IMR-90 (cell line): Measurements from ENCODE around the gene RAB3GAP2. TPM values are rescaled to one million over a fixed set of nuclear protein-coding genes. Genes with fewer than 3 reads are reported as not detected.

ENCODE experiments used
- ATAC-seq: fragments of 200-7000 bp; cut with Tn5 transposase; 2 replicates; pipeline ENCODE4 v1.9.1; 2020; ENCODE audit warnings: low read depth, mild to moderate bottlenecking, moderate library complexity
- BruUV-seq: library from RNA; stranded (reverse); fragments of 400-500 nt; replicated peaks from 2 replicates; lab custom pipeline; 2021; lab: Mats Ljungman, UMichigan
- CTCF ChIA-PET: fragments of 300-600 bp; formaldehyde crosslinking; extraction: SDS; loops from one replicate; lab custom pipeline; 2021; ENCODE audit warnings: antibody characterized with exemption; lab: Yijun Ruan, JAX
- POLR2A ChIA-PET: fragments of 300-600 bp; sonication (Branson Sonifier 250); formaldehyde crosslinking; loops from one replicate; lab custom pipeline; 2022; ENCODE audit warnings: antibody characterized with exemption; ENCODE audit not compliant: unreplicated experiment; lab: Charles Lee
- DNase-seq: peaks from one replicate; pipeline ENCODE4 v3.0.0; 2013
- H2AFZ ChIP-seq: replicated peaks from 2 replicates; pipeline ENCODE3; 2013; ENCODE audit warnings: low read length, mild to moderate bottlenecking; ENCODE audit not compliant: poor library complexity
- H2AK5ac ChIP-seq: 2 replicates; pipeline ENCODE4 v1.6.1; 2013; ENCODE audit warnings: low read depth, low read length, inconsistent platforms
- H2AK9ac ChIP-seq: replicated peaks from 2 replicates; pipeline ENCODE3; 2013; ENCODE audit warnings: mild to moderate bottlenecking, low read depth, low read length, moderate library complexity; ENCODE audit not compliant: poor library complexity
- H2BK120ac ChIP-seq: 2 replicates; pipeline ENCODE4 v1.6.1; 2013; ENCODE audit warnings: low read depth, low read length, inconsistent platforms
- H2BK15ac ChIP-seq: 3 replicates; pipeline ENCODE4 v1.6.1; 2013; ENCODE audit warnings: low read depth, low read length, inconsistent platforms
- H2BK20ac ChIP-seq: 2 replicates; pipeline ENCODE4 v1.6.1; 2013; ENCODE audit warnings: low read depth, mild to moderate bottlenecking, inconsistent platforms, low read length, moderate library complexity
- H2BK5ac ChIP-seq: 2 replicates; pipeline ENCODE4 v1.6.1; 2013; ENCODE audit warnings: mild to moderate bottlenecking, low read depth, low read length, inconsistent platforms; ENCODE audit not compliant: poor library complexity, severe bottlenecking
- H3K14ac ChIP-seq: replicated peaks from 2 replicates; pipeline ENCODE4 v1.6.1; 2013; ENCODE audit warnings: low read depth, low read length, inconsistent platforms
- H3K18ac ChIP-seq: 2 replicates; pipeline ENCODE4 v1.6.1; 2013; ENCODE audit warnings: low read depth, low read length, control low read depth
- H3K23ac ChIP-seq: 2 replicates; pipeline ENCODE4 v1.6.1; 2013; ENCODE audit warnings: low read depth, low read length, inconsistent platforms
- H3K27ac ChIP-seq: 2 replicates; pipeline ENCODE4 v1.5.1; 2013; ENCODE audit warnings: mild to moderate bottlenecking, control low read depth, low read length; ENCODE audit not compliant: insufficient read depth
- H3K27me3 ChIP-seq: 2 replicates; pipeline ENCODE4 v1.6.1; 2013; ENCODE audit warnings: low read length; ENCODE audit not compliant: control insufficient read depth, insufficient read depth
- H3K36me3 ChIP-seq: 2 replicates; pipeline ENCODE4 v1.6.1; 2013; ENCODE audit warnings: low read length, mixed read lengths; ENCODE audit not compliant: control insufficient read depth, insufficient read depth
- H3K4ac ChIP-seq: 2 replicates; pipeline ENCODE4 v1.6.1; 2013; ENCODE audit warnings: low read depth, low read length, inconsistent platforms
- H3K4me1 ChIP-seq: 2 replicates; pipeline ENCODE4 v1.6.1; 2013; ENCODE audit warnings: low read length, mixed read lengths; ENCODE audit not compliant: control insufficient read depth, insufficient read depth
- H3K4me2 ChIP-seq: 2 replicates; pipeline ENCODE4 v1.6.1; 2013; ENCODE audit warnings: low read depth, mild to moderate bottlenecking, control low read depth, low read length, moderate library complexity
- H3K4me3 ChIP-seq: 2 replicates; pipeline ENCODE4 v1.5.1; 2013; ENCODE audit warnings: low read depth, mild to moderate bottlenecking, control low read depth, low read length, moderate library complexity; ENCODE audit not compliant: insufficient read depth
- H3K56ac ChIP-seq: 2 replicates; pipeline ENCODE4 v1.6.1; 2013; ENCODE audit warnings: low read length, inconsistent platforms; ENCODE audit not compliant: insufficient read depth; ENCODE audit errors: extremely low read depth
- H3K79me1 ChIP-seq, 2 experiments: 2 replicates each; pipeline ENCODE4 v1.6.1; 2013; ENCODE audit warnings: low read length in 2 of 2, inconsistent platforms in 1 of 2, low read depth in 1 of 2
- H3K9ac ChIP-seq: 2 replicates; pipeline ENCODE4 v1.6.1; 2013; ENCODE audit warnings: low read depth, low read length, control low read depth
- H3K9me1 ChIP-seq: 2 replicates; pipeline ENCODE4 v1.6.1; 2013; ENCODE audit warnings: low read length, inconsistent platforms; ENCODE audit not compliant: insufficient read depth
- H3K9me3 ChIP-seq: 2 replicates; pipeline ENCODE4 v1.6.1; 2013; ENCODE audit warnings: low read length; ENCODE audit not compliant: control insufficient read depth, insufficient read depth
- H4K20me1 ChIP-seq: 2 replicates; pipeline ENCODE4 v1.6.1; 2013; ENCODE audit warnings: low read length, inconsistent platforms; ENCODE audit not compliant: insufficient read depth
- H4K5ac ChIP-seq: 2 replicates; pipeline ENCODE4 v1.6.1; 2013; ENCODE audit warnings: mild to moderate bottlenecking, low read depth, low read length, control low read depth
- H4K8ac ChIP-seq, 2 experiments: 2 replicates each; pipeline ENCODE4 v1.6.1; 2013; ENCODE audit warnings: low read depth in 2 of 2, low read length in 2 of 2, control low read depth in 1 of 2, inconsistent platforms in 1 of 2
- H4K91ac ChIP-seq: 2 replicates; pipeline ENCODE4 v1.6.1; 2013; ENCODE audit warnings: low read depth, low read length, inconsistent platforms; ENCODE audit not compliant: insufficient read depth
- BHLHE40 ChIP-seq: fragments of 150-350 bp; IDR thresholded peaks from 2 replicates; pipeline ENCODE4 v1.6.1; 2016; ENCODE audit warnings: mild to moderate bottlenecking, low read depth, low read length
- CEBPB ChIP-seq: IDR thresholded peaks from 2 replicates; pipeline ENCODE4 v1.6.1; 2012; ENCODE audit warnings: low read depth, low read length, improper control_type of control experiment
- CHD1 ChIP-seq: IDR thresholded peaks from 2 replicates; pipeline ENCODE4 v1.6.1; 2012; ENCODE audit warnings: low read depth, low read length, improper control_type of control experiment
- FOS ChIP-seq: fragments of 150-350 bp; IDR thresholded peaks from 2 replicates; pipeline ENCODE4 v1.6.1; 2016; ENCODE audit warnings: low read depth, low read length
- MAFK ChIP-seq: IDR thresholded peaks from 2 replicates; pipeline ENCODE4 v1.6.1; 2012; ENCODE audit warnings: low read depth, low read length, improper control_type of control experiment
- MAZ ChIP-seq: IDR thresholded peaks from 2 replicates; pipeline ENCODE4 v1.6.1; 2012; ENCODE audit warnings: low read depth, mild to moderate bottlenecking, low read length, improper control_type of control experiment, moderate library complexity, borderline replicate concordance
- MXI1 ChIP-seq: IDR thresholded peaks from 2 replicates; pipeline ENCODE4 v1.6.1; 2012; ENCODE audit warnings: low read depth, mild to moderate bottlenecking, low read length, moderate library complexity, borderline replicate concordance
- NFE2L2 ChIP-seq: fragments of 150-350 bp; IDR thresholded peaks from 2 replicates; pipeline ENCODE4 v1.6.1; 2016; ENCODE audit warnings: low read depth, mild to moderate bottlenecking, low read length
- POLR2A ChIP-seq: IDR thresholded peaks from 2 replicates; pipeline ENCODE4 v1.6.1; 2012; ENCODE audit warnings: mild to moderate bottlenecking, low read depth, low read length
- RAD21 ChIP-seq: IDR thresholded peaks from 2 replicates; pipeline ENCODE4 v1.6.1; 2012; ENCODE audit warnings: low read length, improper control_type of control experiment
- RCOR1 ChIP-seq: IDR thresholded peaks from 2 replicates; pipeline ENCODE4 v1.6.1; 2012; ENCODE audit warnings: mild to moderate bottlenecking, low read length, improper control_type of control experiment; ENCODE audit not compliant: insufficient replicate concordance
- RFX5 ChIP-seq: IDR thresholded peaks from 2 replicates; pipeline ENCODE4 v1.8.0; 2012; ENCODE audit warnings: low read depth, mild to moderate bottlenecking, low read length, moderate library complexity
- SMC3 ChIP-seq: fragments of 150-350 bp; IDR thresholded peaks from 2 replicates; pipeline ENCODE4 v1.6.1; 2016; ENCODE audit warnings: low read depth, mild to moderate bottlenecking, antibody characterized with exemption, low read length, moderate library complexity
- dilution Hi-C: fragments of 300-500 bp; cut with HindIII; formaldehyde crosslinking; loops from one replicate; pipeline ENCODE4 v1.14.3; 2018; ENCODE audit warnings: low sequenced_read_pairs; ENCODE audit not compliant: unreplicated experiment
- in situ Hi-C: fragments of 300-500 bp; cut with MboI; formaldehyde crosslinking; loops from 3 replicates; pipeline ENCODE4 v1.14.3; 2019; ENCODE audit warnings: low sequenced_read_pairs, inconsistent platforms, mixed read lengths
- intact Hi-C: fragments of 100-400 bp; cut with micrococcal nuclease; formaldehyde crosslinking; loops from 2 replicates; pipeline ENCODE4 v1.10.0; 2022
- polyA plus RNA-seq, 3 experiments: library from polyadenylated mRNA; depleted of rRNA; stranded (reverse); fragments of >200 nt; gene quantifications; 2 replicates each; pipeline ENCODE4 v1.2.3, GENCODE V29; 2012; ENCODE audit warnings: low replicate concordance in 1 of 3
- total RNA-seq: library from RNA; depleted of rRNA; stranded (reverse); fragments of >200 nt; gene quantifications from 2 replicates; pipeline ENCODE4 v1.2.3, GENCODE V29; 2012
- TF ChIP-seq, protein P1 (sequence below): fragments of 150-350 bp; IDR thresholded peaks from 2 replicates; pipeline ENCODE4 v1.6.1; 2016; ENCODE audit warnings: low read depth, mild to moderate bottlenecking, low read length, moderate library complexity, borderline replicate concordance
- TF ChIP-seq, protein P2 (sequence below): fragments of 150-350 bp; IDR thresholded peaks from 2 replicates; pipeline ENCODE4 v1.6.1; 2017; ENCODE audit warnings: mild to moderate bottlenecking, antibody characterized with exemption, low read length, low read depth
- TF ChIP-seq, protein P3 (sequence below): conservative IDR thresholded peaks from 2 replicates; pipeline ENCODE4 v1.5.1; 2012; ENCODE audit warnings: mild to moderate bottlenecking, low read depth, low read length, improper control_type of control experiment

The RAB3GAP2 gene
- total and polyA plus RNA-seq, 2 of the 4 experiments (the other 2 are of a cell fraction): 12.3 to 37.8 TPM

DNA sequence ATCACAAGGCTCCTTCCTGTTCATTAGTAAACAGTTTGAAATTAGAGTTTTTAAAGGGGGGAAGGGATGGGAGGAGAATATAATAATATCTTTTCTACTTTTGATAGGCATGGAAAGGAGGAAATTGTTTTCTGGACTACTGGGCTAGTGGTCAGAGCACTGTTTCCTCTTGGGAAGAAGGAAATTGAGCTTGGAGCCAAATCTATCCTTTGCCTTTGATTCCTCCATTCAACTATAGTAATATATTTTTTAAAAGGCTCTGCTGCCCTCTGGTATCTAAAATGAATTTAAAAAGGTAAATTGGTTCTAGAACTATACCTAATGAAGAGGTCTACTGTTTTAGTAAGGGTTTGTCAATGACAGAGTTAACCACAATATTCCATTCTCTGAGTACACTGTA lies 172.4 kb downstream of the RAB3GAP2 start:
- dilution Hi-C loops: no loop called here

More for the DNA sequence above, 172.4 kb downstream of the RAB3GAP2 start:
- no peak overlapping the region for H2BK120ac ChIP-seq
- no peak overlapping the region for H3K14ac ChIP-seq
- no peak overlapping the region for H3K27ac ChIP-seq
- POLR2A ChIA-PET: no interaction called here
- TF ChIP-seq NFE2L2 (no peak), RCOR1 (no peak), POLR2A (no peak), MXI1 (no peak), CHD1 (no peak), MAFK (no peak), CEBPB (no peak), BHLHE40 (no peak), RFX5 (no peak), FOS (no peak), SMC3 (no peak), RAD21 (no peak), MAZ (no peak)
- TF ChIP-seq, protein P1, sequence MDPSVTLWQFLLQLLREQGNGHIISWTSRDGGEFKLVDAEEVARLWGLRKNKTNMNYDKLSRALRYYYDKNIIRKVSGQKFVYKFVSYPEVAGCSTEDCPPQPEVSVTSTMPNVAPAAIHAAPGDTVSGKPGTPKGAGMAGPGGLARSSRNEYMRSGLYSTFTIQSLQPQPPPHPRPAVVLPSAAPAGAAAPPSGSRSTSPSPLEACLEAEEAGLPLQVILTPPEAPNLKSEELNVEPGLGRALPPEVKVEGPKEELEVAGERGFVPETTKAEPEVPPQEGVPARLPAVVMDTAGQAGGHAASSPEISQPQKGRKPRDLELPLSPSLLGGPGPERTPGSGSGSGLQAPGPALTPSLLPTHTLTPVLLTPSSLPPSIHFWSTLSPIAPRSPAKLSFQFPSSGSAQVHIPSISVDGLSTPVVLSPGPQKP: no peak
- TF ChIP-seq, protein P2, sequence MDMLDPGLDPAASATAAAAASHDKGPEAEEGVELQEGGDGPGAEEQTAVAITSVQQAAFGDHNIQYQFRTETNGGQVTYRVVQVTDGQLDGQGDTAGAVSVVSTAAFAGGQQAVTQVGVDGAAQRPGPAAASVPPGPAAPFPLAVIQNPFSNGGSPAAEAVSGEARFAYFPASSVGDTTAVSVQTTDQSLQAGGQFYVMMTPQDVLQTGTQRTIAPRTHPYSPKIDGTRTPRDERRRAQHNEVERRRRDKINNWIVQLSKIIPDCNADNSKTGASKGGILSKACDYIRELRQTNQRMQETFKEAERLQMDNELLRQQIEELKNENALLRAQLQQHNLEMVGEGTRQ: no peak
- TF ChIP-seq, protein P3, sequence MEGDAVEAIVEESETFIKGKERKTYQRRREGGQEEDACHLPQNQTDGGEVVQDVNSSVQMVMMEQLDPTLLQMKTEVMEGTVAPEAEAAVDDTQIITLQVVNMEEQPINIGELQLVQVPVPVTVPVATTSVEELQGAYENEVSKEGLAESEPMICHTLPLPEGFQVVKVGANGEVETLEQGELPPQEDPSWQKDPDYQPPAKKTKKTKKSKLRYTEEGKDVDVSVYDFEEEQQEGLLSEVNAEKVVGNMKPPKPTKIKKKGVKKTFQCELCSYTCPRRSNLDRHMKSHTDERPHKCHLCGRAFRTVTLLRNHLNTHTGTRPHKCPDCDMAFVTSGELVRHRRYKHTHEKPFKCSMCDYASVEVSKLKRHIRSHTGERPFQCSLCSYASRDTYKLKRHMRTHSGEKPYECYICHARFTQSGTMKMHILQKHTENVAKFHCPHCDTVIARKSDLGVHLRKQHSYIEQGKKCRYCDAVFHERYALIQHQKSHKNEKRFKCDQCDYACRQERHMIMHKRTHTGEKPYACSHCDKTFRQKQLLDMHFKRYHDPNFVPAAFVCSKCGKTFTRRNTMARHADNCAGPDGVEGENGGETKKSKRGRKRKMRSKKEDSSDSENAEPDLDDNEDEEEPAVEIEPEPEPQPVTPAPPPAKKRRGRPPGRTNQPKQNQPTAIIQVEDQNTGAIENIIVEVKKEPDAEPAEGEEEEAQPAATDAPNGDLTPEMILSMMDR: no peak
- H3K4me1 ChIP-seq: peaks cover 3% of the 10 kb centered on the region
- H4K5ac ChIP-seq: no peak overlapping the region
- H4K8ac ChIP-seq: no peak overlapping the region
- H2AK9ac ChIP-seq: no peak overlapping the region
- no peak overlapping the region for H3K4me2 ChIP-seq
- no peaks in the 10 kb centered on the region for H3K9me3 ChIP-seq
- no peak overlapping the region for H3K23ac ChIP-seq
- BruUV-seq: no TSS peak
- H2BK5ac ChIP-seq: no peak overlapping the region
- DNase-seq (no peak), ATAC-seq (no peak)
- in situ Hi-C loops: no loop called here
- no peak overlapping the region for H4K91ac ChIP-seq
- no peak overlapping the region for H2BK15ac ChIP-seq
- H2BK20ac ChIP-seq: no peak overlapping the region
- H3K79me1 ChIP-seq: peaks cover 3 to 10% of the 10 kb centered on the region in 2 experiments
- H3K9me1 ChIP-seq: peaks cover 3% of the 10 kb centered on the region
- CTCF ChIA-PET: interaction anchor here (0.9 kb wide), 1 partner anchor 109 kb away, joined by 4 read pairs; no protein-coding TSS in a partner anchor
- H3K4ac ChIP-seq: no peak overlapping the region
- H3K18ac ChIP-seq: no peak overlapping the region
- no peak overlapping the region for H3K9ac ChIP-seq
- no peaks in the 10 kb centered on the region for H4K20me1 ChIP-seq
- intact Hi-C loops: no loop called here
- H3K27me3 ChIP-seq: no peaks in the 10 kb centered on the region
- no peak overlapping the region for H2AK5ac ChIP-seq
- no peak overlapping the region for H2AFZ ChIP-seq
- H3K4me3 ChIP-seq: no peak overlapping the region
- H3K36me3 ChIP-seq: peaks cover 17% of the 10 kb centered on the region
- H3K56ac ChIP-seq: no peak overlapping the region
